Fibroblast of skin of left quadriceps (primary cell): ENCODE results near the gene GRIN2A.

ENCODE experiments used
- DNase-seq, 2 experiments: peaks; one replicate each; pipeline ENCODE4 v3.0.0-alpha.2; 2013; ENCODE audit warnings: low read depth in 2 of 2

The GRIN2A gene

DNA sequence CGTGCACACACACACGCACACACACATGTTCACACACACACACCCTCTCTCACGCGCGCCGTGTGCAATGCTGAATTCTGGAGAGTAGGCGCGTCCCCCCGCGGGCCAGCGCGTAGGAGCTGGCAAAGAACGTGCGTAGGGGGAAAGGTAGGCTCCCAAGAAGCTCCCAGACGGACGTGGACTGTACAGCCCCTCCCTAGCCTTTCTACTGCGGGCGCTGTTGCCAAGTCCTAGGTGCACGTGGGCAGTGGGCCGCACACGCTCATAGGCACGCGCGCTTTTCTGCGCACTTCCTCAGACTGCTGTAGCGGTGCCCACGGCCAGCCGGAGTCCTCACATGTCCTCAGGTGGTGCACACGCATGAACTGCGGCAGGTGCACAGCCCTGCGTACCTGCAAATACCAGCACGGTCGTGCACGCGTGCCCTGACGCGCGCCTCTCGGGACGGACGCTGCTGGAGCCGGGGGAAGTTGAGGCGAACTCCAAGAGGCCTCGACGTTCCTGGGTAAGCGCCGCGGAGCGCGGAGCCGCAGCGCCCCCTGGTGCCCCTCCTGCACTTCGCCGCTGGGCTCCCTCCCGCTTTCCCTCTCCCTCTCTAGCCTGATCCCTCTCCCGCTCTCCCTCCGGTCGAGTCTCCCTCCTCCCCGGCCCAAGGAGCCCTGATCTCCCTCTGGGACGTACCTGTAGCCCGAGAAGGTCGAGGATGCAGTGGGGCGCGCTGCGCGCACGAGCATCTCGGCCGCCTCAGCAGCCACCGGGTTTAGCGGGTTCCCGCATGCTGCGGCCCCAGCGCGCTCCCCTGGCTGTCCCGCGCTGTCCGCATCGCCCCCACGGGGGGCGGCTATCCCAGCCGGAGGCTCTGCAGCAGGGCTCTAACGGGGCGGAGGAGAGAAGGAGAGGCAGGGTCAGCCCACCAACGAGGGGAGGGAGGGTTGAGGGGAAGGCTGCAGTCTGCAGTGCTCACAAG lies 749 bp downstream of the GRIN2A start:
- no peak for DNase-seq

DNA sequence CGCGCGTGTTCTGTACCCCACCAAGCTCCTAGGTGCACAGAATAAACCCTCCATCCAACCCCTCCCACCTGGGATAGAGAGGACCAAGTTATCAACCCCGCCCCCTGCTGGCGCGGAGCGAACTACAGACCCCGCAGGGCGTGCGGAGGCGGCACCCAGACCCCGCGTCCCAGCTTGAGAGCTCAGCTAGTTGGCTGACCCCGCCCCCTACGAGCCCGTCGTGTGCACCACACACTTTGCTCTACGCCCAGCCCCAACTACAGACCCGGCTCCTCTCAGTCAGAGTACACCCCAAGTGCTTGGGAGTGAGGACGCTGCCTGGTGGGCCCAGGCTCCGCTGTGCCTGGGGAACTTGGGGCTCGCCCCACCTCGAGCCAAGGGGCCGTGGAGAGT lies 1.5 kb downstream of the GRIN2A start:
- DNase-seq, result no peak

DNA sequence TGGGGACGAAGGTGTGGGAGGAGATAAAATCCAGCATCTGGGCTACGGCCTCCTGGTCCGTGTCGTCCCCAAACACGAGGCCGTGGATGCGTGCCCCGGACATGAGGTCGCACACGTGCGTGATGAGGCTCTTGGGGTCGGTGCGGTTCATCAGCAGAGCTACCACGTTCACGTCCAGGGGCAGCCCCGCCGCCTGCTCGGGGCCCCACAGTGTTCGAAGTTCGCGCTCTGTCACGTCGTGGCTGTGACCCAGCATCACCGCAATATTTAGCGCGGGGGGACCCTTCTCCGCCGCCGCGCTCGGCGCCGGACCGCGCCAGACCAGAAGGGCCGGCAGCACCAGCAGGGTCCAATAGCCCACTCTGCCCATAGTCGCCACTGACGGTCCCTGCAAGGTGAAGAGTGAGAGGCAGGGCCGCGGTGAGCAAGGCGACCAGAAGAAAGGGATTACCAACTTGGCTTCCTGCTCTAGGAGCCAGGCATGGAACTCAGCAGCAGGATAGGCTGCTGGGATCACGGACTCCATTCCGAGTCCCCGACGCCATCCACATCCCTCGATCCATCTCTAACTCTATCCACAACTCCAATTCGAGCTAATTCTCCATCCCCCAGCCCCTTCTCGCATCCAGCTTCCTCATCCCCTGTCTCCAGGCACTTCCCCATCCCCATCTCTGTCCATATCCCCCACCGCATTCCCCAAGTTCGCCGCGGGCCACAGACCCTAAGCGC lies 2.0 kb downstream of the GRIN2A start:
- DNase-seq, result no peak

DNA sequence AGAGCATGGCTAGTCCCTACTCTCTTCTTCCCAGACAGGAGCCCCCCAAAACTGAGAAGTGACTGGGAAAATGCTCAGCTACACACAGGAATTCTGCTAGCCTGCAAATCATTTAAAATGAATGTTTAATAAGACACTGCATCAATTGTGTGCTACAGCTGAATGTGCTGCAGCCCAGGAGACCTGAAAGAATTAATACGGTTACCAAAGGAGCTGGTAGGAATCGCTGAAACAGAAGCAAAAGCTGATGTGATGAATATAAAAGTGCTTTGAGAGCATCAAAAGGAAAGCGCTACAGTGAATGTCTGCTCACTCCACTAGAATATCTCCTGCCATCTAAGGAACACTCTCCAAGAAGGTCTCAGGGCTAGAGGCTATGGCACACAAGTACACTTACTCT lies 3.7 kb downstream of the GRIN2A start:
- DNase-seq, result no peak

DNA sequence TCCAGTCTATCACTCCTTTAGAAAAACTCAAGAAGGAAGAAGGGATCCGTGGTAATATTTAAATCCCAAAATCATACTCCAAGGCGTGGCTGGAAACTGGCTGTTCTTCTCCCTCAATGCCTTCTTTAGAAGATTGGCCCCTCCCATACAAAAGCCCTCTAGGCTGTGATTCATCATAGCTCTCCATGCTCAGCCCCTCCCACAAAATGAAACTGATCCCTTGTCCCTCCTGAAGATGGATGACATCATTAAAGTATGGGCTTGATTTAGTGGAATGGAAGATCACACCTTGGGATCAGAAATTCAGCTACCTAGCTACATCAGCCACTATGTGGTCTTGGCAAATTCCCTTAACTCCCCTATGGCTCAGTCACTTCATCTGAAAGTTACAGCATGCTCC lies 4.1 kb downstream of the GRIN2A start:
- no peak for DNase-seq

DNA sequence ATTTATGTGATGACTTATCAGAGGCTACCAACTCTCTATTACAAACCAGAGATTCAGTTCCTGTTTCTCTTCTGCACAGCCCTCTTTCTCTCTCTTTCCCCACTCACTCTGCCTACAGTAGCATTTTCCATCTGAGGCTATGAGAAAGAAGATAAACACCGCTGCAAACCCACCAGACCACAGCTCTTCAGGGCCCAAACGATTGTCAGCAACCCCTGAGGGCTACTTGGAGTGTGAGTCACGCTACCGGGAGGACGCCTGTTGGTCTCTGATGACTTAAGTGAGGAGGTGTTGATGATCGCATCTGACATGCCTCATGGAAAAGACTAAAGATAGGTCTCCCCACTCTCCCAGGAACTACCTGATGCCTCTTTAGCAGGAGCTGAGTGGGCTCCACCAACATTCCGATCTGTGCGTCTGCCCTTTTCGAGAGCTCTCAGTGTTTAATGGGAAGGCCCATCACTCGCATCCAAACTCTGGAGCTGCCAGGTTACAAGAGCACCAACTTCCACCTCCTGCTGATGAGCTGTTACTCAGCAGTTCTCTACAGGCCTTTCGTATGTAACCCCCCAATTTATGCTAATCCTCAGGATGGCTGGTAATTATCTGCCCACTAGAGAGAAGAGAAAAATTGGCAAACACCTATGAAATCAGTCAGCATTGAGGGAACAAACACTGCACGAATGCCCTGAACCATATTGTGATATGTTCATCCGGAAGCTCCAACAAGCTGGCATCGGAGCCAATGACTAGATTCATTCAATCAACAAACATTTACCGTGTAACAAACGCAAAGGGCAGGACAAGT lies 9.2 kb downstream of the GRIN2A start:
- DNase-seq, result no peak

DNA sequence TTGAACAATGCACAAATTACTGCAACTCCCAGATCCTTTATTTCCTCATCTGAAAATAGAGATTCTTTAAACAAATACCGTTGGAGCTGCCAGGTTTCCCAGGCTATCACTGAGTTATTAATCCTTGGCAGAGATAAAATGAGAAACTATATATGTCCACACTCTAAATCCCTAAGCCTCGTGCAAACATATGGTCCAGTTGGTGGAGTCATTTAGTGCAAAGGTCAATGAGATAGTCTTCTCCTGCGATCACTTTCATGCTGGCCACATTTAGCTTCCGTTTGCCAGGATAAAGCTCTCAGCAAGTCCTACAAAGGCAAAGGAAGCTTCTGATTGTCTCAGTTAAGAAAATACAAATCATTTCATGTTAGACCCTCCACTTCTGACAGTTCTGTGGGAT lies 11.0 kb downstream of the GRIN2A start:
- DNase-seq, result no peak

DNA sequence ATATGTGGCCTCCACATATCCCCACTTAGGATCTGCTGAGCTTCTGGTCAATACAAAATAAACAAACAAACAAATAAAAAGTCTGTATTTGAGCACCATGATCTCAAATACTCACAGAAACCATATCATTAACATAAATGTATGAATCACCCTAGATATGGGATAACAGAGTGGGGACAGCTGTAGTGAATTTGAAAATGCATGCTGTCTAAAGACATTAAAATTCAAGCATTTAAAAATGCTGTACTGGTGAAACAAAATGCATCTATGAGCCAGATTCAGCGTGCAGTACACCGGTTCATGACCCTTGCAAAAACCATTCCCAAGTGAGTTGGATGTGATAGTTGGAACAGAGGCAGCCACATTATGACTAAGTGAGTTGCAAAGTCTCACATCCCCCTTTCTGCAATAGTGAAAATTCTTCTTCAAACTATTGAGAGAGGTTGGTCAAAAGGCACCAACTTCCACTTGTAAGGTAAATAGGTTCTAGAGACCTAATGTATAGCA lies 12.3 kb downstream of the GRIN2A start:
- no peak for DNase-seq

DNA sequence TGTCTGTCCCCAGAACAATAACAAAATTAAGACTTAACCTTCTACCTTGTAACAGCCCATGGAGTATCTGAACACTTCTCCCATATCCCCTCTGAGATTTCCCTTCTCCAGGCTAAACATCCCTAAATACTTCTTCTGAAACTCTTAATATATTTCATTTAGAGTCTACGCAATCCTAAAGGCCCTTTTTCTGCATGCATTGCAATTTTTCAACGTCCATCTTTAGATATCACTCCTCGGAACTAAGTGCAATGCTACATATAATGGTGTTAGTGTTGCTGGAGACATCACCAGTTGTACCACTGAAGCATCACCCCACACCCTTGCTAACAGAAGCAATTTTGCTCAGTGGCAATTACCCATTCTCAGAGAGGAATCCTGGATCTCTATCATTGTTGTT lies 13.2 kb downstream of the GRIN2A start:
- no peak for DNase-seq

DNA sequence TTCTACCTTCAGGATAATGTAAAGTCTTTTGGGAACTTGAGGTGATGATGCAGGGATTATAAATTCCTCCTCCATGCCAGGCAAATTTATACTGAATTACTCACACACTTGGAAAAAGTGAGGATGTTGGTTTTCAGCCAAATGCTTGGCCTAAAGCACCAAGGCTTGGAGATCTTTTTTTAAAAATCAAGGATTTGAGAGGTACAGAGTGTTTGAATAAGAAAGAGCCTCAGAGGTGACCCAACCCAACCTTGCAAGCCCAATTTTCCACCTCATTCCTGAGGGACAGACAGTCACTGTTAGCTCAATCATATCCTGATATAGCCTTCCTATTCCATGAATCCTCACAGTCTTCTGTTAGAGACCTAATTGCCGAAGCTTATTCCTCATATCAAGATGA lies 14.0 kb downstream of the GRIN2A start:
- peak in 1 of 2 experiments; percentile 36 for DNase-seq

DNA sequence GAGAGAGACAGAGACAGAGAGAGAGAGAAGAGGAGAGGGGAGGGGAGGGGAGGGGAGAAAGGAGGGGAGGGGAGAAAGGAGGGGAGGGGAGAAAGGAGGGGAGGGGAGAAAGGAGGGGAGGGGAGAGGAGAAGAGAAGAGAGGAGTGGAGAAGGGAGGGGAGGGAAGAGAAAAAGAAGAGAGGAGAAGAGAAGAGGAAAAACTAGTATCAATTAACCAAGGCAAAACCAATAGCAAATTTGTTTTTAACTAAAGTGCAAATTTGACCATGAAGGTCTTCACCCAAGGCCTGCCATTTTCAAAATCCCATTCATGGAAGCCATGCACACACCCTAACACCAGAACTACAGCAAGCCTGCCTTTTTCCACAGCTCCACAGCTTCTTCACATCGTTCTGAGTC lies 16.6 kb downstream of the GRIN2A start:
- no peak for DNase-seq

DNA sequence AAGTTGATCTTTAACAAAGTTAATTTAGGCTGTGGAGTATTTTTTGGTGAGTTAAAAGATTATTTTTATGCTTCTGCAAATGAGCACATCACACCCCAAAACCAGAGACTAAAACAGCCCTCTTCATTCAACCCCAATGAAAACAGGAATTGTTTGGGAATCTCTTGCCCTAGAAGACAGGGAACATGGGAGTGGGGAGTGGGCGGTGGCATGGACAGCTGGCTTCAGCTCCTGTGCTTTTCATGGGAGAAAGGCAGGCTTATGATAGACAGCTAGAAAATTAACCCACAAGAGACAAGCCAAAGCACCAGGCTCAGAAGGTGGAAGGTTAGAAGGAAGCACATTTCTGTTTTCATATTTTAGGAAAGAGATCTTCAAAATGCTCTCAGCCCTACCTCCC lies 19.2 kb downstream of the GRIN2A start:
- no peak for DNase-seq

DNA sequence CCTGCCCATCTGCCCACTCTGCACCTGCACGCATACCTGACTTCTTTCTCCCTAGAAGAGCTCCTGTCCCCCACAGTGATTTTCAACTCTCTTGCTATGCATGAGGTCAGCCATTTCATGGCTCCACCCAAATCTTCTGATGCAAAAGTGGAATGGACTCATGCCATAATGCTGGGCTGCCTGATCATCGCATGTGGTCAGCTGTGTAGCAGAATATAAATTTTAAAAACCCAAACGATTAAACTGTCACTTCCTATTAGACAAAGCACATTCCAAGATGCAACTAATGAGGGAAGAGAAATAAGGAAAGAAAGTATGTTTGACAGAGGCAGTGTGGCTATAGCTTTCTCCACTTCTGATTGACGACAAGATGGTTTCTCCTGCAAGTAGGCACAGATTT lies 26.1 kb downstream of the GRIN2A start:
- peak; percentile 52 to 54 for DNase-seq

DNA sequence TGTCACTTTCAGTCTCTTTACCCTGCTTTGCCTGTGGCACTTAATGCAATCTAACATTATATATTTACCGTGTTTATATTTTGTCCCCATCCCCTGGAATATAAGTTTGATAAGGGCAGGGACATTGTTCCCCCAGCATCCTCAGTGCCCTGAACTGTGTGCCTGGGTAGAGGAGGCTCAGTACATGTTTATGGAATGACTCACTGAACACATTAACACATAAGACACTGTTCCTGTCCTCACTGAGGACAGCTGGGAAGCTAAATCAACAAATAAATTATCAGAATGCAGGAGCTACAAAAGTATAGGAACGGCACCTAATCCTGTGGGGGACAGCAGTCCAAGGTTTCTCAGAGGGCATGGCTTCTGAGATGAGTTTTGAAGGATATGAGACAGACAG lies 27.8 kb downstream of the GRIN2A start:
- no peak for DNase-seq

DNA sequence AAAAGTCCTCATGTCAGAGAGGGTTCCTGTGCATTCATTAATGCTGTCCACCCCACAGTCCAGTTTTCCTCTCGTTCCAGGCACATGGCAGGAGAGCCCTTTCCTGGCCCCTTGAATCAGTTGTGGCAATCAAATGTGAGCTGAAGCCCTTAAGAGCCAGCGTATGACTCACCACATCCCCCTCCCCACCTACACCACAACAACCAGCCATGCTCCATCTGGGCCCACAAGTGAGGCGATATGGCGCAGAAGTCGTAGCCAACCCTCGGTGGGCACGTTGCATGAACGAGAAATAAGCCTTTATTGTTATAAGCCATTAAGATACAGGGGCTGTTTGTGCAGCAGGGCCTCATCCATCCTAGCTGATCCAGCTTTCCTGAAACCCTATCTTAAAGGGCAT lies 28.2 kb downstream of the GRIN2A start:
- DNase-seq, result no peak

DNA sequence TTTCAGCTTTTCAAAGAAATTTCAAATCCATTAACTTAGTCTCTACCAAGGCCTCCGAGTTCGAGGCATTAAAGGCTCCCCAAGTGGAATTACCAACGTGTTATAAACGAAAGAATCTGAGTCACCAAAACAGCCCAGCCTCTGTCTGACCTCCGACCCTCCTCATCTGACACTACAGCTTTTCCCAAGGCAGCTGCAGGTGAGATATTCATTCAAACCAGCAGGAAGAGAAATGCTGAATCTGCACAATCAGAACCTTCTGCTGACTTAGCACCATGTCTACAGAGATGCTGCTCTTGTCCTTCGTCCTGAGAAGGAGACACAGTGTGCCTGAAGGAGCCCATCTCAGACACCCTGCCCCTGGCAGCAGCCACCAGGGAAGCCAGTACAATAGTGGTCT lies 30.5 kb downstream of the GRIN2A start:
- no peak for DNase-seq

DNA sequence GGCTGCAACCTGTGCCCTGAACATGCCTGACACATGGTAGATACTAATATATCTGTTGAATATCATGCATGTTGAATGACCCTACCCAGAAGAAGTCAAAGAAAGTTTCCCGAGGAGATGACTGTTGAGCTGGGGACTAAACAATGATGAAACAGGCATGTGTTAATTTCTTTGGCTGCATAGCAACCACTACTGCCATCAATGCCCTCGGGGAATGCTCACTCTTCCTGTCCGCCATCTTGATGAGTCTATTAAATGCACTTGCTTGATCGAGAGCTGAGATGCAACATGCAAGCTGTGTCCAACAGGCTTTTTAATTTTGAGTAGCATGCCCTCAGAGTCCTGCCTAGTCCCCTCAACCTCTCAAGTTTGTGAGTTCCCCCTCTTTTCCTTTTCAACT lies 31.3 kb downstream of the GRIN2A start:
- DNase-seq, result no peak

DNA sequence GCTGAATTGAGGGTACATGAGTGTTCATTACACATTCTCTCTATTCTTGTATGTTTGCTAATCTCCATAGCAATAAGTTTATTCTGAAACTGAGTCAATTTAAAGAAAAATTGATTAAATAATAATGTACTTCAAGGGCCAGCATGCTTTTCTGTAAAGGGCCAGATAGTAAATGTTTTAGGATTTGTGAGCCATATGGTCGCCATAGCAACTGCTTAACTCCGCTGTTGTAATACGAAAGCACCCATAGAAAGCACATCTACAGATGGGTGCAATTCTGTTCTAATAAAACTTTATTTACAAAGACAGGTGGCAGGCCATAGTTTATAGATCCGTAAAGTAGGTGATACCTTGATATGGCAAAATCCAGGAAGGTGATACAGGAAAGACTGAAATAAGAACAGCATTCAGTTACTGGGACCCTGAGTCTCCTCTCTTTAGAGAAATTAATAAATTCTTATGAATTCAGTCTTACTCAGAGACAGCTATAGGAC lies 36.6 kb downstream of the GRIN2A start:
- no peak for DNase-seq

DNA sequence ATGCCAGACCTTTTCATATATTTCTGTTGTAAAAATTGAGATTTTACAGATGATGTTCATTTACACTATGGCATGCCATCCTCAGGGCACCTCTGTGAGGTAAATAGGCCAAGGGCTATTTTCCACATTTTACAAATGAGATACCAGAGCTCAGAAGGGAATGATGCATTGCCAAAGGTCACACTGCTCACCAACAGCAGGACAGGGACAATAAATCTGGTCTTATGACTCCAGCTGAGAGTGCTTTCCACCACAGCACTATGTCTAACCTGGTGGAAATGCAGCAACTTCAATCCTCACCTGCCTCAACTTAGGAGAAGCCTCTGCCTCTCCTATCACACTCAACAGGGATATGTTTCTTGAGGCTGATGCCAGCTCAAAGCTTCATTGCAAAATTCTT lies 40.6 kb downstream of the GRIN2A start:
- no peak for DNase-seq

DNA sequence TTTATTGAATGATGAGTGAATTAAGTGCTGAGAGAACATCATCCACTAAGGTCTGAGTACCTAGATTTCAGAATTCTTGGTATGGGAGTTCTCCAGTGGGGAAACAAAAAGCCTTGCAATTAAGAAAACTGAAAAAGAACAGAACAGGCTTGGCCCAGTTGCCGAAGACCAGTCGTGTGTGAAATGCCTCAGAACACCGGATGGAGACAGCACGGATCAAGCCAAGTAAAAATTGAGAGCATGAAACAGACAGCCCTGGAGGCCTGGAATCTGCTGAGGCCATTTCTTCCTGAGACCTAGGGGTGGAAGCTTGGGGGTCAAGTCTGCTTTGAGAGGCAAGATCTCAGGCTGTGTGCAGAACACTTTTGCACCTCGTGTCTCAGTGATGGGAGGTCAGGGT lies 43.3 kb downstream of the GRIN2A start:
- DNase-seq, result no peak

DNA sequence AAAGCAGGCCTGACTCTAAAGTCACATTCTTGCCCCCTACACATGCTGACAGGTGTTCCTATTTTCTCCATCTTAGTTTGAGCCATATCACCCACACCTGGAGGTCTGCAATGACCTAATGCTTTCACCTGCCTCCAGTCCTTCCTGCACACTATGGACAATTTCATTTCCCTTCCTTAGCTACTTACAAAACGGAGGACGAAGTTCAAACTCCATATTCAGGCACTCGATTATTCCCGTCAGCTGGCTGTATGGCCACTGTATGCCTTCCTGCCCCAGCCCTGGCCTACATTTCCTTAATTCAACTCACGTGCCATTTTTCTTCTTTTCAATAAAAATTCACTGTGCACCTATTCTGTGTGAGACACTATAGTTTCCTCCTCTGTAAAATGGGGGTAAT lies 44.9 kb downstream of the GRIN2A start:
- DNase-seq, result no peak

DNA sequence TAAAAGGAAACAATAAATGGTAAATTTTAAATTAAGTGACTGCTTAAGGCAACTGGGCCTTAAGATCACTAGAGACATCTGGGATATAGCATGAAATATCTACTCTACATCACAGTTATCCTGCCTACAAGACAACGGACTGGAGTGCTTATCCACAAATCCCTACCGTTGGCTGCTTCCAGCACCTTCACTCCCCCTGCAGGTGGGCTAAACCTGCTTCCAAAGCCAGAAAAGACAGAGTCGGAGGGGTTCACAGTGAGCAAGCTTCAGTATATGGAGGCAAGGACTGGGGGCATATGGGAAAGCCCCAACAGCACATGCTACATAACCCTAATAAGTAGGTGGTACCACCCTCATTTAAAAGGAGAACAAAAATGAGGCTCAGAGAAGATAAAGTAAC lies 45.3 kb downstream of the GRIN2A start:
- DNase-seq, result no peak
